Putamen (tissue), 1 donor: ENCODE measurements around the gene OTOL1.

Source experiments
- DNase-seq: peaks from one replicate; pipeline ENCODE4 v3.0.0-alpha.2; 2016; ENCODE audit warnings: low spot score

Gene OTOL1

DNA sequence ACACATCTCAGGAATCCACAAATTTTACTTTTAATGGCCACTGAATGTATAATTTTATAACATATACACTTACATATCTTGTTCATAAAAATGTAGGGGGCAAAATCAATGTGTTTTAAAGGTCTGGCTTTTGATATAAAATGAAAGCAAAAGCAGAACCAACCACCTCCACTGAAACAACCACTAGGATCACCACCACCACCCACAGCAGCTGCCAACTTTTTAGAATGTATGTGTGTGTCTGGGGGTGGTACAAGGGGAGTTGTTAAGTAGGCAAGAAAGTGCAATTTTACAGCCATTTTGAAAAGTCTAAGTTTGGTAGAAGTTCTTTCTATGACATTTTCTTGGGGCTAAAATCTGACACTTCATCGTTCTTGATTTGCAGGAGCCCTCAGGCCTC is 44.0 kb downstream of the OTOL1 start:
- no peak for DNase-seq

DNA sequence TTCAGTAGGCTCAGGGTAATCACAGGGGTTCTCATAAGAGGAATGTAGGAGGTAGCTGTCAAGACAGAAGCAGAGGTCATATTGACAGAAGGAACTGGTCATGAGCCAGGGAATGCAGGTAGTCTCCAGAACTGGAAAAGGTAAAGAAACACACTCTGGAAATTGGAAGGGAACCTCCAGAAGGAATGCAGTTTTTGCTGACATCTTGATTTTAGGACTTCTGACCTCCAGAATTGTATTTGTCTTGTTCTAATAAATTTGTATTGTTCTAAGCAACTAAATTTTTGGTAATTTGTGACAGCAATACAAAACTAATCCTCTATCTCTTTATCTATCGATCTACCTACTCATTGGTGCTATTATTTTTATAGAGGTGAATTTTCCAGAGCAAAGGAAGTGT is 49.2 kb downstream of the OTOL1 start:
- no peak for DNase-seq

GRCh38 chr3:161548301-161548700 is 51.7 kb downstream of the OTOL1 start:
- DNase-seq = no peak

DNA sequence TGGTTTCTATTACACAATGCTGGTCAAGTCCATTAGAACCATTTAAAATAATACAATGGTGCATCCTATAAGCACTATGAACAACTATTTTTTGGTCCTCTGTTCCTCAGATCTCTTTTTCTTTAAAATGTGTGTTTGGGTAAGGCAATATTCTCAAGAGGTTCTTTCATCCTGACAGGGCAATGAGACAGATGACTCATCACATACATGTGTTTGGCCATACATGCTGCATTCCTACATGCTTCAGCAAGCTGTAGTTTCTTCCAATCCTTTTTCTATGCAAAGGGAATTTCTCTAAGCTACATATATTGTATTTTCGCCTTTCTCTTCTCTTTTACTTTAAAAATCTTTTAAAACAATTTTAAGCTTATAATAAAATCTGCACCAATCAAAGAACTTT is 52.7 kb downstream of the OTOL1 start:
- DNase-seq = no peak

DNA sequence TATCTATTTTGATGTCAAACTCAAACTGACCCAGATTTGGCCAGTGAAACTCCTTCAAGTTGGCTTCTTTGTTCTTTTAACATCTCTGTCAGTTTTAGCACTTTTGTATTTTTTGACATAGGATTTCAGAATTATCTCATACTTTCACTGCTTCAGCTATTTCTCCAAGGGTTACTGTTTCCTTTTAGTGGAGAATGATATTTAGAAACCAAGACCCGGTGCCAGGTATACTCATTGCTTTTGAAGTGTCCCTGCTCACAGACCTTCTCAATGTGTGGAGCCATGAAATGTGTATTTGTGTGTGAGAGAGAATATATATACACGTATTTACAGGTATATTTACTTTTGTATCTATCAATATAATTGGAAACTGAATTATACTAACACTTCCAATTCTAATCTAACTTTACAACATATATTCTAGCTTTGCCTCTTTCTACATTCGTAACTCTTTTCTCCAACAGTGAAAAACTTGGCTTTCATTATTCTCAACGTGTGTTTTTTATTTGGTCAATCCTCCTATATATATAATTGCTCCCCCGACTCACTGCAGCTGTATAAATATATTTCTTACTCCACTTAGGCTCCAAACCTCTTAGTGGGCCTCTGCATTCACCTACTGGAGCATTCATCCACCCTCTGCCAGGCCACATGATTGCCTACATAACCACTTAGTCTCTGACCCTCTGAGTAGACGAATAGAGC is 54.0 kb downstream of the OTOL1 start:
- no peak for DNase-seq

- DNase-seq = no peak
Measured at GRCh38 chr3:161551697-161552096, 55.1 kb downstream of the OTOL1 start.

- DNase-seq = no peak
Measured at GRCh38 chr3:161552984-161553560, 56.5 kb downstream of the OTOL1 start.
